Neural cell (in vitro differentiated cells): ENCODE measurements around the gene PDHX.

ENCODE experiments used
- EZH2 ChIP-seq: fragments of 200-600, 300-800 bp; shearing (Covaris generic), sonication (generic); IDR thresholded peaks from 2 replicates; pipeline ENCODE4 v1.6.1; 2014; ENCODE audit warnings: antibody characterized with exemption, low read length, borderline replicate concordance, mild to moderate bottlenecking; ENCODE audit not compliant: insufficient read depth, poor library complexity, severe bottlenecking
- MXI1 ChIP-seq: fragments of 450-650 bp; conservative IDR thresholded peaks from 2 replicates; pipeline ENCODE4 v1.6.1; 2014; ENCODE audit warnings: antibody characterized with exemption, mild to moderate bottlenecking; ENCODE audit not compliant: poor library complexity, severe bottlenecking
- POLR2AphosphoS5 ChIP-seq: IDR thresholded peaks from 2 replicates; pipeline ENCODE4 v1.6.1; 2012
- RAD21 ChIP-seq: fragments of 450-650 bp; conservative IDR thresholded peaks from 2 replicates; pipeline ENCODE4 v1.6.1; 2014; ENCODE audit warnings: antibody characterized with exemption, mild to moderate bottlenecking, moderate library complexity
- REST ChIP-seq: IDR thresholded peaks from 2 replicates; pipeline ENCODE4 v1.6.1; 2012; ENCODE audit warnings: borderline replicate concordance
- TF ChIP-seq, protein P1 (sequence below): fragments of 450-650 bp; IDR thresholded peaks from 2 replicates; pipeline ENCODE4 v1.5.1; 2014; ENCODE audit warnings: antibody characterized with exemption, mild to moderate bottlenecking, moderate library complexity; ENCODE audit not compliant: poor library complexity, severe bottlenecking

DNA sequence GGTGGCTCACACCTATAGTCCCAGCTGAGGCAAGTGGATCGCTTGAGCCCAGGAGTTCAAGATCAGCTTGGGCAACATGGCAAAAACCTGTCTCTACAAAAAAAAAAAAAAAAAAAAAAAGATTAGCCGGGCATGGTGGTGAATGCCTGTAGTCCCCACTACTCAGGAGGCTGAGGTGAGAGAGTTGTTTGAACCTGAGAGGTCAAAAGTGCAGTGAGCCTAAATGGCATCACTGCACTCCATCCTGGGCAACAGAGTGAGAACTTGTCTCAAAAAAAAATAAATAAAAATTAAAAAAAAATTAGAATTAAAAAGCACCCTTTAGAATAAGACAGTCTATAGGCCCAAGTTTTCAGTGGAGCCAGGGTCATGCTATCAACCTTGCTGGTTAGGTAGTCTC, 95.5 kb downstream of the PDHX start:
- TF ChIP-seq RAD21 = no peak
- TF ChIP-seq, protein P1, sequence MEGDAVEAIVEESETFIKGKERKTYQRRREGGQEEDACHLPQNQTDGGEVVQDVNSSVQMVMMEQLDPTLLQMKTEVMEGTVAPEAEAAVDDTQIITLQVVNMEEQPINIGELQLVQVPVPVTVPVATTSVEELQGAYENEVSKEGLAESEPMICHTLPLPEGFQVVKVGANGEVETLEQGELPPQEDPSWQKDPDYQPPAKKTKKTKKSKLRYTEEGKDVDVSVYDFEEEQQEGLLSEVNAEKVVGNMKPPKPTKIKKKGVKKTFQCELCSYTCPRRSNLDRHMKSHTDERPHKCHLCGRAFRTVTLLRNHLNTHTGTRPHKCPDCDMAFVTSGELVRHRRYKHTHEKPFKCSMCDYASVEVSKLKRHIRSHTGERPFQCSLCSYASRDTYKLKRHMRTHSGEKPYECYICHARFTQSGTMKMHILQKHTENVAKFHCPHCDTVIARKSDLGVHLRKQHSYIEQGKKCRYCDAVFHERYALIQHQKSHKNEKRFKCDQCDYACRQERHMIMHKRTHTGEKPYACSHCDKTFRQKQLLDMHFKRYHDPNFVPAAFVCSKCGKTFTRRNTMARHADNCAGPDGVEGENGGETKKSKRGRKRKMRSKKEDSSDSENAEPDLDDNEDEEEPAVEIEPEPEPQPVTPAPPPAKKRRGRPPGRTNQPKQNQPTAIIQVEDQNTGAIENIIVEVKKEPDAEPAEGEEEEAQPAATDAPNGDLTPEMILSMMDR = no peak
- TF ChIP-seq EZH2 = no peak
- TF ChIP-seq POLR2AphosphoS5 = no peak
- no peak for TF ChIP-seq MXI1
- TF ChIP-seq REST = no peak
